ENCODE data around the gene CLEC16A.

Gene CLEC16A

GRCh38 chr16:11140098-11140375 lies 195.7 kb downstream of the CLEC16A start:
- H3K4me3 ChIP-seq (ENCODE audit: low read depth, low read length): no peak overlapping the region
- no peak for DNase-seq (ENCODE audit: low read depth)
- TF ChIP-seq, protein P1, sequence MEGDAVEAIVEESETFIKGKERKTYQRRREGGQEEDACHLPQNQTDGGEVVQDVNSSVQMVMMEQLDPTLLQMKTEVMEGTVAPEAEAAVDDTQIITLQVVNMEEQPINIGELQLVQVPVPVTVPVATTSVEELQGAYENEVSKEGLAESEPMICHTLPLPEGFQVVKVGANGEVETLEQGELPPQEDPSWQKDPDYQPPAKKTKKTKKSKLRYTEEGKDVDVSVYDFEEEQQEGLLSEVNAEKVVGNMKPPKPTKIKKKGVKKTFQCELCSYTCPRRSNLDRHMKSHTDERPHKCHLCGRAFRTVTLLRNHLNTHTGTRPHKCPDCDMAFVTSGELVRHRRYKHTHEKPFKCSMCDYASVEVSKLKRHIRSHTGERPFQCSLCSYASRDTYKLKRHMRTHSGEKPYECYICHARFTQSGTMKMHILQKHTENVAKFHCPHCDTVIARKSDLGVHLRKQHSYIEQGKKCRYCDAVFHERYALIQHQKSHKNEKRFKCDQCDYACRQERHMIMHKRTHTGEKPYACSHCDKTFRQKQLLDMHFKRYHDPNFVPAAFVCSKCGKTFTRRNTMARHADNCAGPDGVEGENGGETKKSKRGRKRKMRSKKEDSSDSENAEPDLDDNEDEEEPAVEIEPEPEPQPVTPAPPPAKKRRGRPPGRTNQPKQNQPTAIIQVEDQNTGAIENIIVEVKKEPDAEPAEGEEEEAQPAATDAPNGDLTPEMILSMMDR (conservative IDR thresholded peaks at IDR 0.05; ENCODE audit: low read depth, low read length): no peak

GRCh38 chr16:11140466-11140865 lies 196.1 kb downstream of the CLEC16A start:
- TF ChIP-seq, protein P1 (conservative IDR thresholded peaks at IDR 0.05; ENCODE audit: low read depth, low read length): no peak
- no peak overlapping the region for H3K4me3 ChIP-seq (ENCODE audit: low read depth, low read length)

GRCh38 chr16:11140867-11141266 lies 196.5 kb downstream of the CLEC16A start:
- no peak for DNase-seq (ENCODE audit: low read depth)
- no peak overlapping the region for H3K4me3 ChIP-seq (ENCODE audit: low read depth, low read length)
- TF ChIP-seq, protein P1 (conservative IDR thresholded peaks at IDR 0.05; ENCODE audit: low read depth, low read length): no peak

More at GRCh38 chr16:11140466-11140865, 196.1 kb downstream of the CLEC16A start:
- DNase-seq (ENCODE audit: low read depth): no peak

GRCh38 chr16:11141409-11142260 lies 197.3 kb downstream of the CLEC16A start:
- TF ChIP-seq, protein P1 (conservative IDR thresholded peaks at IDR 0.05; ENCODE audit: low read depth, low read length): no peak

GRCh38 chr16:11142261-11142630 lies 197.9 kb downstream of the CLEC16A start:
- TF ChIP-seq, protein P1 (conservative IDR thresholded peaks at IDR 0.05; ENCODE audit: low read depth, low read length): no peak
- no peak overlapping the region for H3K4me3 ChIP-seq (ENCODE audit: low read depth, low read length)
- DNase-seq (ENCODE audit: low read depth): no peak

More at GRCh38 chr16:11141409-11142260, 197.3 kb downstream of the CLEC16A start:
- no peak for DNase-seq (ENCODE audit: low read depth)
- no peak overlapping the region for H3K4me3 ChIP-seq (ENCODE audit: low read depth, low read length)

GRCh38 chr16:11142951-11143350 lies 198.6 kb downstream of the CLEC16A start:
- TF ChIP-seq, protein P1 (conservative IDR thresholded peaks at IDR 0.05; ENCODE audit: low read depth, low read length): no peak
- no peak for DNase-seq (ENCODE audit: low read depth)
- no peak overlapping the region for H3K4me3 ChIP-seq (ENCODE audit: low read depth, low read length)
